Nephron (organoid): ENCODE measurements around the gene CSRP1.

Experiments used
- H3K27ac Mint-ChIP-seq, 3 experiments: 2 replicates each; pipeline ENCODE4 v1.8.0; 2020; ENCODE audit warnings: mixed read lengths in 3 of 3, mild to moderate bottlenecking in 2 of 3, moderate library complexity in 1 of 3
- H3K27me3 Mint-ChIP-seq: 2 replicates; pipeline ENCODE4 v1.8.0; 2021; ENCODE audit warnings: low read depth, mild to moderate bottlenecking, moderate library complexity, mixed read lengths
- H3K36me3 Mint-ChIP-seq: 2 replicates; pipeline ENCODE4 v1.8.0; 2020; ENCODE audit warnings: low read depth, mixed read lengths
- H3K4me1 Mint-ChIP-seq: 2 replicates; pipeline ENCODE4 v1.8.0; 2020; ENCODE audit warnings: mixed read lengths
- H3K4me3 Mint-ChIP-seq, 3 experiments: 2 replicates each; pipeline ENCODE4 v1.8.0; 2020; ENCODE audit warnings: mild to moderate bottlenecking in 3 of 3, mixed read lengths in 3 of 3, moderate library complexity in 2 of 3
- H3K9me3 Mint-ChIP-seq: 2 replicates; pipeline ENCODE4 v1.8.0; 2020; ENCODE audit warnings: mixed read lengths
- CTCF ChIP-seq, 3 experiments: fragments of 200-600 bp; sonication (generic); IDR thresholded peaks; one replicate each; pipeline ENCODE4 v1.5.0; 2021; ENCODE audit warnings: antibody characterized with exemption in 3 of 3; ENCODE audit not compliant: unreplicated experiment in 3 of 3

Gene CSRP1

GRCh38 chr1:201466492-201466891 lies 40.4 kb downstream of the CSRP1 start:
- Mint-ChIP-seq H3K9me3 (no peaks in the 10 kb centered on the region), H3K27me3 (peaks cover 32% of the 10 kb centered on the region), H3K4me1 (peaks cover 53% of the 10 kb centered on the region), H3K27ac (peak overlapping the region in 2 of 3 experiments; percentile 35 to 38), H3K4me3 (peak overlapping the region; percentile 65 to 96 (median 94)), H3K36me3 (peaks cover 19% of the 10 kb centered on the region)
- TF ChIP-seq CTCF (IDR thresholded peaks at IDR 0.05; ENCODE audit: unreplicated experiment in 3 of 3), result no peak

GRCh38 chr1:201465698-201466290 lies 41.1 kb downstream of the CSRP1 start:
- Mint-ChIP-seq H3K4me3 (peak overlapping the region; percentile 65 to 96 (median 94)), H3K27me3 (peaks cover 25% of the 10 kb centered on the region), H3K27ac (peak overlapping the region in 2 of 3 experiments; percentile 35 to 38), H3K36me3 (peaks cover 19% of the 10 kb centered on the region), H3K9me3 (no peaks in the 10 kb centered on the region), H3K4me1 (peaks cover 60% of the 10 kb centered on the region)
- no peak for TF ChIP-seq CTCF (IDR thresholded peaks at IDR 0.05; ENCODE audit: unreplicated experiment in 3 of 3)

GRCh38 chr1:201463071-201463552 lies 43.8 kb downstream of the CSRP1 start:
- Mint-ChIP-seq H3K4me3 (no peak overlapping the region), H3K27me3 (peaks cover 17% of the 10 kb centered on the region), H3K27ac (peak overlapping the region in 2 of 3 experiments; percentile 3 to 9), H3K4me1 (peaks cover 56% of the 10 kb centered on the region), H3K36me3 (peaks cover 19% of the 10 kb centered on the region), H3K9me3 (no peaks in the 10 kb centered on the region)
- TF ChIP-seq CTCF (IDR thresholded peaks at IDR 0.05; ENCODE audit: unreplicated experiment in 3 of 3), result peak in 1 of 3 experiments; percentile 9

GRCh38 chr1:201461645-201462441 lies 45.1 kb downstream of the CSRP1 start:
- Mint-ChIP-seq H3K27ac (peak overlapping the region; percentile 47 to 69 (median 55)), H3K4me1 (peaks cover 52% of the 10 kb centered on the region), H3K9me3 (no peaks in the 10 kb centered on the region), H3K4me3 (no peak overlapping the region), H3K36me3 (peaks cover 19% of the 10 kb centered on the region), H3K27me3 (peaks cover 12% of the 10 kb centered on the region)
- no peak for TF ChIP-seq CTCF (IDR thresholded peaks at IDR 0.05; ENCODE audit: unreplicated experiment in 3 of 3)

- no peak for TF ChIP-seq CTCF (IDR thresholded peaks at IDR 0.05; ENCODE audit: unreplicated experiment in 3 of 3)
- peak overlapping the region; percentile 47 to 69 (median 63) for H3K27ac Mint-ChIP-seq
- peaks cover 16% of the 10 kb centered on the region for H3K36me3 Mint-ChIP-seq
- H3K4me1 Mint-ChIP-seq, result peaks cover 54% of the 10 kb centered on the region
- peak overlapping the region in 1 of 3 experiments; percentile 15 for H3K4me3 Mint-ChIP-seq
- no peaks in the 10 kb centered on the region for H3K9me3 Mint-ChIP-seq
- H3K27me3 Mint-ChIP-seq, result peaks cover 12% of the 10 kb centered on the region
Observed at GRCh38 chr1:201460814-201461644, 45.9 kb downstream of the CSRP1 start.
